NCI-H460 (cell line): ENCODE measurements around the gene DOCK2. TPM values are rescaled to one million over a fixed set of nuclear protein-coding genes. Genes with fewer than 3 reads are reported as not detected.

Experiments used
- DNase-seq: peaks from one replicate; pipeline ENCODE4 v3.0.0-alpha.2; 2016; ENCODE audit warnings: low read depth; ENCODE audit errors: extremely low read depth
- total RNA-seq: library from RNA; depleted of rRNA; stranded (reverse); fragments of >200 nt; shearing (Covaris generic); gene quantifications from 2 replicates; pipeline ENCODE4 v1.2.3, GENCODE V29; 2014

DOCK2 gene
- total RNA-seq, 1 experiment from 2014 or later, result 0.79 TPM

- no peak for DNase-seq
These were observed 333.3 kb downstream of the DOCK2 start for GRCh38 chr5:169970339-169970738.

GRCh38 chr5:169970911-169971765 lies 334.1 kb downstream of the DOCK2 start:
- DNase-seq, result no peak

GRCh38 chr5:169971780-169972179 lies 334.7 kb downstream of the DOCK2 start:
- DNase-seq, result no peak

GRCh38 chr5:169973056-169973455 lies 336.0 kb downstream of the DOCK2 start:
- DNase-seq, result no peak

GRCh38 chr5:169974121-169974770 lies 337.2 kb downstream of the DOCK2 start:
- no peak for DNase-seq

- no peak for DNase-seq
These were observed 341.6 kb downstream of the DOCK2 start for GRCh38 chr5:169978714-169979113.

- no peak for DNase-seq
These were observed 342.8 kb downstream of the DOCK2 start for GRCh38 chr5:169979871-169980270.

GRCh38 chr5:169980418-169981053 lies 343.5 kb downstream of the DOCK2 start, which contains the start of gene INSYN2B:
Gene INSYN2B, minus strand, starts transcription at chr5:169980495. Its CDS starts 96,597 bp downstream, at chr5:169883898.
- DNase-seq, result peak; percentile 79

- DNase-seq, result no peak
These were observed 351.1 kb downstream of the DOCK2 start for GRCh38 chr5:169988206-169988605.

- no peak for DNase-seq
These were observed 351.9 kb downstream of the DOCK2 start for GRCh38 chr5:169988947-169989346.

- DNase-seq, result no peak
These were observed 352.3 kb downstream of the DOCK2 start for GRCh38 chr5:169989365-169989764.

- DNase-seq, result no peak
These were observed 354.2 kb downstream of the DOCK2 start for GRCh38 chr5:169991115-169991869.

GRCh38 chr5:169992789-169993484 lies 355.9 kb downstream of the DOCK2 start:
- DNase-seq, result no peak

- no peak for DNase-seq
These were observed 356.4 kb downstream of the DOCK2 start for GRCh38 chr5:169993485-169993790.

- DNase-seq, result no peak
These were observed 360.7 kb downstream of the DOCK2 start for GRCh38 chr5:169997798-169998197.

GRCh38 chr5:169999621-170000020 lies 362.5 kb downstream of the DOCK2 start:
- DNase-seq, result no peak

- no peak for DNase-seq
These were observed 363.1 kb downstream of the DOCK2 start for GRCh38 chr5:170000155-170000554.

- DNase-seq, result no peak
These were observed 368.9 kb downstream of the DOCK2 start for GRCh38 chr5:170006021-170006420.

GRCh38 chr5:170008376-170008775 lies 371.3 kb downstream of the DOCK2 start:
- DNase-seq, result no peak

- DNase-seq, result no peak
These were observed 373.5 kb downstream of the DOCK2 start for GRCh38 chr5:170010595-170010994.
